Vagina (tissue), 2 donors: Measurements from ENCODE around the gene TSSK6. TPM values are rescaled to one million over a fixed set of nuclear protein-coding genes. Genes with fewer than 3 reads are reported as not detected.

Source experiments
- DNase-seq, 2 donors: peaks; one replicate each; pipeline ENCODE4 v3.0.0-alpha.2; 2017; ENCODE audit errors: extremely low spot score in 2 of 2
- H3K27ac ChIP-seq: fragments of 200-600 bp; sonication (generic); one replicate; pipeline ENCODE4 v1.5.1; 2019
- H3K27me3 ChIP-seq: fragments of 200-600 bp; sonication (generic); one replicate; pipeline ENCODE4 v1.5.1; 2019
- H3K36me3 ChIP-seq, 2 donors: fragments of 200-600 bp; sonication (generic); one replicate each; pipeline ENCODE4 v1.5.1; 2017 to 2019
- H3K4me1 ChIP-seq: fragments of 200-600 bp; sonication (generic); one replicate; pipeline ENCODE4 v1.5.1; 2019
- H3K4me3 ChIP-seq, 2 donors: fragments of 200-600 bp; sonication (generic); 1 replicate in 1 of 2; 2 replicates in 1 of 2; pipeline ENCODE4 v1.5.1; 2016 to 2019
- H3K9me3 ChIP-seq: fragments of 200-600 bp; sonication (generic); one replicate; pipeline ENCODE4 v1.5.1; 2019
- CTCF ChIP-seq, 3 experiments: fragments of 450-650 bp in 2 of 3; fragments of 200-600 bp in 1 of 3; sonication (generic) in 1 of 3; IDR thresholded peaks; one replicate each; pipeline ENCODE4 v1.5.1; 2017 to 2019; ENCODE audit warnings: antibody characterized with exemption in 3 of 3, mild to moderate bottlenecking in 2 of 3, moderate library complexity in 2 of 3
- POLR2A ChIP-seq, 2 donors: fragments of 450-650 bp; IDR thresholded peaks; one replicate each; pipeline ENCODE4 v1.6.1; 2017; ENCODE audit warnings: antibody characterized with exemption in 2 of 2, mild to moderate bottlenecking in 2 of 2, moderate library complexity in 2 of 2
- POLR2AphosphoS5 ChIP-seq, 2 donors: sonication (generic); formaldehyde crosslinking; IDR thresholded peaks; one replicate each; pipeline ENCODE4 v1.9.0; 2017; ENCODE audit warnings: antibody characterized with exemption in 2 of 2, mild to moderate bottlenecking in 2 of 2, low read depth in 1 of 2; ENCODE audit not compliant: insufficient read depth in 1 of 2
- intact Hi-C: fragments of 100-400 bp; cut with DNase I; formaldehyde crosslinking; loops from one replicate; pipeline ENCODE4 v1.15.1; 2023
- total RNA-seq: library from RNA; depleted of rRNA; stranded (reverse); fragments of >200 nt; gene quantifications from one replicate; pipeline ENCODE4 v1.2.3, GENCODE V29; 2016

TSSK6 gene
- total RNA-seq, 1 donor from 2014 or later: 0.98 TPM

GRCh38 chr19:19533841-19534240, 18.5 kb upstream of the TSSK6 start:
- TF ChIP-seq CTCF (IDR thresholded peaks at IDR 0.05) (no peak), POLR2AphosphoS5 (IDR thresholded peaks at IDR 0.05; ENCODE audit: insufficient read depth in 1 of 2, low read depth in 1 of 2) (no peak), POLR2A (IDR thresholded peaks at IDR 0.05) (no peak)
- DNase-seq: no peak

DNA sequence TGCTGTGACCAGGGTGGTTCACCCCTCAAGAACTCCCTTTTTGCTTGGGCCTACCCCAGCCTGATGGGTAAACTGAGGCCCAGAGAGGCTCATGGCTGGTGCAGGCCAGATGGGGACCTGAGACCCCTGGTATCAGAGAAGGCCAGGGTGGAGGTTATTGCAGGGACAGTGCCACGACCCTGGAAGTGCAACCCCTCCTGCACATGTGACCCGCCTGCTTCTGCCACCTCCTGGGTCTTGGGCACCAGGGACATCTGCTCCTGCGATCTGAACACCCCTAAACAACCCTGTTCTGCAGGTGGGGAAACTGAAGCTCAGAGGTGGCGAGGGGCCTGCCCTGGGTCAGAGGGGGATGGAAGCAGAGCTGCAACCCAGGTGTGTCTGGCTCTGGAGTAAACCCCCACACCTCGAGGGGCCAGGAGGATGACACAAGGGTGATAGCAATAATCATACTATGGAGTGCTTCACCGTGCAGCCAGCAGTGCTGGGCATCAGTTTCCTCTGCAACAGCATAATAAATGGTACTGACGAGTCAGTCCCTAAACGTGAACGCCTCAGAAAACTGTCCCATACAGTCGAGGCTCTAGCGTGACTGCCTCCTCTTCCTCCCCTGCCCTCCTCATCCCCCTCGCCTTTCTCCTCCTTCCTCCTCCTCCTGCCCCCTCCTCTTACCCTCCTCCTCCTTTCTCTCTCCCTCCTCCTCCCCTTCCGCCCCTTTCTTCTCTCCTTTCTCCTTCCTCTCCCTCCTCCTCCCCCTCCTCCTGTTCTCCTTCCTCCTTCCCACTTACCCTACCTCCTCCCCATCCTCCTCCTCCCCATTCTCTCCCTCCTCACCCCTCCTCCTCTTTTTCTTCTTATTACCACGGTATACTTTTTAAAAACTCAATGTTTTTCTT, 17.7 kb upstream of the TSSK6 start:
- TF ChIP-seq POLR2AphosphoS5 (IDR thresholded peaks at IDR 0.05; ENCODE audit: insufficient read depth in 1 of 2, low read depth in 1 of 2): no peak
- no peak for TF ChIP-seq CTCF (IDR thresholded peaks at IDR 0.05)
- no peak for TF ChIP-seq POLR2A (IDR thresholded peaks at IDR 0.05)
- intact Hi-C loops: loop anchor here (5.0 to 10.0 kb wide), 2 partner anchors 109 to 742 kb away; partner anchors contain the start of gene GMIP
- no peak for DNase-seq
- H3K4me3 ChIP-seq: no peak overlapping the region
- H3K4me1 ChIP-seq: peaks cover 20% of the 10 kb centered on the region
- H3K27ac ChIP-seq: no peak overlapping the region
- no peaks in the 10 kb centered on the region for H3K36me3 ChIP-seq
- no peaks in the 10 kb centered on the region for H3K9me3 ChIP-seq
- no peaks in the 10 kb centered on the region for H3K27me3 ChIP-seq

More at GRCh38 chr19:19533841-19534240, 18.5 kb upstream of the TSSK6 start:
- H3K36me3 ChIP-seq: no peaks in the 10 kb centered on the region
- H3K9me3 ChIP-seq: no peaks in the 10 kb centered on the region
- H3K4me3 ChIP-seq: no peak overlapping the region
- no peak overlapping the region for H3K27ac ChIP-seq
- intact Hi-C loops: loop anchor here (5.0 to 10.0 kb wide), 2 partner anchors 108 to 741 kb away; partner anchors contain the start of gene GMIP
- peaks cover 24% of the 10 kb centered on the region for H3K4me1 ChIP-seq
- no peaks in the 10 kb centered on the region for H3K27me3 ChIP-seq

GRCh38 chr19:19531951-19532805, 16.8 kb upstream of the TSSK6 start:
- intact Hi-C loops: loop anchor here (5.0 to 10.0 kb wide), 2 partner anchors 110 to 743 kb away; partner anchors contain the start of gene GMIP
- Histone ChIP-seq H3K27ac (no peak overlapping the region), H3K9me3 (no peaks in the 10 kb centered on the region), H3K36me3 (peaks cover 0 to 9% of the 10 kb centered on the region in 2 donors), H3K4me3 (no peak overlapping the region), H3K27me3 (no peaks in the 10 kb centered on the region), H3K4me1 (peaks cover 17% of the 10 kb centered on the region)
- DNase-seq: no peak
- TF ChIP-seq POLR2A (IDR thresholded peaks at IDR 0.05): no peak
- peak in 1 of 2 donors; percentile 15 for TF ChIP-seq POLR2AphosphoS5 (IDR thresholded peaks at IDR 0.05; ENCODE audit: insufficient read depth in 1 of 2, low read depth in 1 of 2)
- TF ChIP-seq CTCF (IDR thresholded peaks at IDR 0.05): peak; percentile 81 to 91 (median 85)

DNA sequence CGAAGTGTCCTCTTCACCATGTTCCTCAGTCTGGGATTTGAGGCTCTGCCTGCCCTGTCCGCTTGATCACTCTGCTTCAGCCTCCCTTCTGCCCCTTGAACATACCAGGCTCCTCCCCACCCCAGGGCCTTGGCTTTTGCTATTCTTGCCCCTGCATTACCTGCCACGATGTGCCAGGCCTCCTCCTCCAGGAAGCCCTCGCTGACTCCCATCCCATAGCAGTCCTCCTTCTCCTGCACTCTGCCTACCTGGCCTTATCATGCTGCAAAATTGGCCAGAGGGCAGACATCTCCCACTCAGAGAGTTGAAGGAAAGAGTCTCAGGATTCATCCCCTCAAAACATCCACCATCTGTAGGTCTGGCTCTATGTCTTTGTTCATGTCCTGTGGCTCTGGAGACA, 15.5 kb upstream of the TSSK6 start:
- intact Hi-C loops: loop anchor here (5.0 to 10.0 kb wide), 2 partner anchors 111 to 744 kb away; partner anchors contain the start of gene GMIP
- no peak for DNase-seq
- peaks cover 17% of the 10 kb centered on the region for H3K4me1 ChIP-seq
- no peaks in the 10 kb centered on the region for H3K9me3 ChIP-seq
- no peak overlapping the region for H3K4me3 ChIP-seq
- TF ChIP-seq POLR2AphosphoS5 (IDR thresholded peaks at IDR 0.05; ENCODE audit: insufficient read depth in 1 of 2, low read depth in 1 of 2) (no peak), POLR2A (IDR thresholded peaks at IDR 0.05) (no peak), CTCF (IDR thresholded peaks at IDR 0.05) (no peak)
- no peak overlapping the region for H3K27ac ChIP-seq
- peaks cover 0 to 19% of the 10 kb centered on the region in 2 donors for H3K36me3 ChIP-seq
- H3K27me3 ChIP-seq: no peaks in the 10 kb centered on the region
